Breast epithelium (tissue), 4 donors: ENCODE data around the gene WNT11. TPM values are rescaled to one million over a fixed set of nuclear protein-coding genes. Genes with fewer than 3 reads are reported as not detected.

Experiments used
- DNase-seq, 2 donors: peaks; one replicate each; pipeline ENCODE4 v3.0.0-alpha.2; 2019; ENCODE audit warnings: low spot score in 2 of 2
- H3K27ac ChIP-seq, 2 donors: fragments of 200-600 bp; sonication (generic) in 1 of 2; one replicate each; pipeline ENCODE4 v1.5.1; 2016 to 2019; ENCODE audit warnings: mild to moderate bottlenecking in 1 of 2
- H3K27me3 ChIP-seq, 2 donors: fragments of 200-600 bp; sonication (generic) in 1 of 2; one replicate each; pipeline versions ENCODE4 v1.5.1 to v1.6.0; 2017 to 2019; ENCODE audit warnings: control low read depth in 1 of 2, mild to moderate bottlenecking in 1 of 2
- H3K36me3 ChIP-seq: fragments of 200-600 bp; one replicate; pipeline ENCODE4 v1.5.1; 2019
- H3K4me1 ChIP-seq, 2 donors: fragments of 200-600 bp; sonication (generic); one replicate each; pipeline ENCODE4 v1.5.1; 2016 to 2019; ENCODE audit warnings: control low read depth in 1 of 2
- H3K4me3 ChIP-seq, 3 donors: fragments of 200-600 bp; sonication (generic); 1 replicate in 2 of 3; 2 replicates in 1 of 3; pipeline ENCODE4 v1.5.1; 2016 to 2019; ENCODE audit warnings: mild to moderate bottlenecking in 3 of 3, moderate library complexity in 2 of 3
- H3K9me3 ChIP-seq, 2 donors: fragments of 200-600 bp; sonication (generic) in 1 of 2; one replicate each; pipeline ENCODE4 v1.5.1; 2016 to 2019; ENCODE audit warnings: control low read depth in 1 of 2
- CTCF ChIP-seq, 3 donors: fragments of 450-650 bp; IDR thresholded peaks; one replicate each; pipeline ENCODE4 v1.5.1; 2016 to 2017; ENCODE audit warnings: antibody characterized with exemption in 3 of 3, mild to moderate bottlenecking in 3 of 3, moderate library complexity in 3 of 3
- POLR2A ChIP-seq: fragments of 450-650 bp; IDR thresholded peaks from one replicate; pipeline ENCODE4 v1.6.1; 2016; ENCODE audit warnings: antibody characterized with exemption, mild to moderate bottlenecking, moderate library complexity
- POLR2AphosphoS5 ChIP-seq, 3 donors: sonication (generic); formaldehyde crosslinking; IDR thresholded peaks; one replicate each; pipeline ENCODE4 v1.6.1; 2017; ENCODE audit warnings: antibody characterized with exemption in 3 of 3
- intact Hi-C: fragments of 100-400 bp; cut with DNase I; formaldehyde crosslinking; loops from one replicate; pipeline ENCODE4 v1.15.1; 2023; ENCODE audit warnings: low total_unique reads
- total RNA-seq, 3 donors: library from RNA; depleted of rRNA; stranded (reverse); fragments of >200 nt; gene quantifications; one replicate each; pipeline ENCODE4 v1.1.0, GENCODE V29; 2016

Gene WNT11
- total RNA-seq, 3 donors from 2014 or later = 7.0 to 70.6 (median 17.7) TPM

- peaks cover 0 to 7% of the 10 kb centered on the region in 2 donors for H3K27me3 ChIP-seq
- DNase-seq = no peak
- H3K36me3 ChIP-seq = no peaks in the 10 kb centered on the region
- intact Hi-C loops = no loop called here
- H3K4me1 ChIP-seq = no peaks in the 10 kb centered on the region
- no peak overlapping the region for H3K27ac ChIP-seq
- TF ChIP-seq POLR2AphosphoS5 (IDR thresholded peaks at IDR 0.05) (no peak), POLR2A (no peak), CTCF (IDR thresholded peaks at IDR 0.05) (no peak)
- H3K9me3 ChIP-seq = no peaks in the 10 kb centered on the region
- no peak overlapping the region for H3K4me3 ChIP-seq
These were observed 12.3 kb upstream of the WNT11 start for GRCh38 chr11:76218449-76219178.

GRCh38 chr11:76217653-76218160 lies 11.4 kb upstream of the WNT11 start:
- TF ChIP-seq CTCF (IDR thresholded peaks at IDR 0.05) (no peak), POLR2AphosphoS5 (IDR thresholded peaks at IDR 0.05) (no peak), POLR2A (no peak)
- H3K4me1 ChIP-seq = no peaks in the 10 kb centered on the region
- peaks cover 0 to 7% of the 10 kb centered on the region in 2 donors for H3K27me3 ChIP-seq
- DNase-seq = no peak
- no peaks in the 10 kb centered on the region for H3K36me3 ChIP-seq
- no peaks in the 10 kb centered on the region for H3K9me3 ChIP-seq
- H3K4me3 ChIP-seq = no peak overlapping the region
- intact Hi-C loops = loop anchor here (1.0 kb wide), 1 partner anchor 103 kb away; no protein-coding TSS in a partner anchor
- no peak overlapping the region for H3K27ac ChIP-seq

- Histone ChIP-seq H3K9me3 (no peaks in the 10 kb centered on the region), H3K27me3 (peaks cover 0 to 7% of the 10 kb centered on the region in 2 donors), H3K4me1 (no peaks in the 10 kb centered on the region), H3K27ac (no peak overlapping the region), H3K36me3 (no peaks in the 10 kb centered on the region), H3K4me3 (no peak overlapping the region)
- intact Hi-C loops = loop anchor here (1.0 kb wide), 1 partner anchor 104 kb away; no protein-coding TSS in a partner anchor
- TF ChIP-seq POLR2A (no peak), CTCF (IDR thresholded peaks at IDR 0.05) (no peak), POLR2AphosphoS5 (IDR thresholded peaks at IDR 0.05) (no peak)
- no peak for DNase-seq
These were observed 10.4 kb upstream of the WNT11 start for GRCh38 chr11:76216536-76217325.

GRCh38 chr11:76215941-76216340 lies 9.6 kb upstream of the WNT11 start:
- no peak overlapping the region for H3K4me3 ChIP-seq
- no peak for TF ChIP-seq POLR2AphosphoS5 (IDR thresholded peaks at IDR 0.05)
- H3K36me3 ChIP-seq = no peaks in the 10 kb centered on the region
- H3K27me3 ChIP-seq = peaks cover 0 to 7% of the 10 kb centered on the region in 2 donors
- H3K4me1 ChIP-seq = no peaks in the 10 kb centered on the region
- intact Hi-C loops = no loop called here
- no peak for DNase-seq
- no peaks in the 10 kb centered on the region for H3K9me3 ChIP-seq
- no peak overlapping the region for H3K27ac ChIP-seq

- no peak overlapping the region for H3K4me3 ChIP-seq
- H3K36me3 ChIP-seq = no peaks in the 10 kb centered on the region
- intact Hi-C loops = no loop called here
- H3K9me3 ChIP-seq = no peaks in the 10 kb centered on the region
- H3K27me3 ChIP-seq = peaks cover 0 to 4% of the 10 kb centered on the region in 2 donors
- no peak for DNase-seq
- no peak overlapping the region for H3K27ac ChIP-seq
- no peak for TF ChIP-seq CTCF (IDR thresholded peaks at IDR 0.05)
- TF ChIP-seq POLR2AphosphoS5 (IDR thresholded peaks at IDR 0.05) = no peak
- no peak for TF ChIP-seq POLR2A
- H3K4me1 ChIP-seq = no peaks in the 10 kb centered on the region
These were observed 8.8 kb upstream of the WNT11 start for GRCh38 chr11:76214968-76215548.
